22Rv1 (cell line): ENCODE measurements around the gene POLR1F.

ENCODE experiments used
- ZFX ChIP-seq: fragments of 450-650 bp; IDR thresholded peaks from 2 replicates; pipeline ENCODE4 v1.6.1; 2017; ENCODE audit warnings: antibody characterized with exemption, borderline replicate concordance
- TF ChIP-seq, protein P1 (sequence below): fragments of 450-650 bp; IDR thresholded peaks from 2 replicates; pipeline ENCODE4 v1.5.1; 2017; ENCODE audit warnings: mild to moderate bottlenecking

- TF ChIP-seq, protein P1, sequence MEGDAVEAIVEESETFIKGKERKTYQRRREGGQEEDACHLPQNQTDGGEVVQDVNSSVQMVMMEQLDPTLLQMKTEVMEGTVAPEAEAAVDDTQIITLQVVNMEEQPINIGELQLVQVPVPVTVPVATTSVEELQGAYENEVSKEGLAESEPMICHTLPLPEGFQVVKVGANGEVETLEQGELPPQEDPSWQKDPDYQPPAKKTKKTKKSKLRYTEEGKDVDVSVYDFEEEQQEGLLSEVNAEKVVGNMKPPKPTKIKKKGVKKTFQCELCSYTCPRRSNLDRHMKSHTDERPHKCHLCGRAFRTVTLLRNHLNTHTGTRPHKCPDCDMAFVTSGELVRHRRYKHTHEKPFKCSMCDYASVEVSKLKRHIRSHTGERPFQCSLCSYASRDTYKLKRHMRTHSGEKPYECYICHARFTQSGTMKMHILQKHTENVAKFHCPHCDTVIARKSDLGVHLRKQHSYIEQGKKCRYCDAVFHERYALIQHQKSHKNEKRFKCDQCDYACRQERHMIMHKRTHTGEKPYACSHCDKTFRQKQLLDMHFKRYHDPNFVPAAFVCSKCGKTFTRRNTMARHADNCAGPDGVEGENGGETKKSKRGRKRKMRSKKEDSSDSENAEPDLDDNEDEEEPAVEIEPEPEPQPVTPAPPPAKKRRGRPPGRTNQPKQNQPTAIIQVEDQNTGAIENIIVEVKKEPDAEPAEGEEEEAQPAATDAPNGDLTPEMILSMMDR: no peak
- no peak for TF ChIP-seq ZFX
These were observed 10.5 kb downstream of the POLR1F start for GRCh38 chr7:19698331-19698730.
